Esophagus muscularis mucosa (tissue), 4 donors: ENCODE measurements around the gene ARL5C. TPM values are rescaled to one million over a fixed set of nuclear protein-coding genes. Genes with fewer than 3 reads are reported as not detected.
A peak's percentile ranks its signal among the peaks of the same experiment; 100 is the strongest.

Experiments
- DNase-seq: peaks from one replicate; pipeline ENCODE4 v3.0.0-alpha.2; 2017; ENCODE audit errors: extremely low spot score
- H3K27ac ChIP-seq, 4 donors: fragments of 200-600 bp; sonication (generic); replicated peaks in 1 of 4; 1 replicate in 3 of 4; 2 replicates in 1 of 4; pipeline ENCODE4 v1.5.1; 2016 to 2019; ENCODE audit warnings: mild to moderate bottlenecking in 1 of 4
- H3K27me3 ChIP-seq, 4 donors: fragments of 200-600 bp; sonication (generic); one replicate each; pipeline versions ENCODE4 v1.5.1 to v1.6.0; 2016 to 2019
- H3K36me3 ChIP-seq, 4 donors: fragments of 200-600 bp; sonication (generic); one replicate each; pipeline ENCODE4 v1.5.1; 2016 to 2019
- H3K4me1 ChIP-seq, 4 donors: fragments of 200-600 bp; sonication (generic); one replicate each; pipeline ENCODE4 v1.5.1; 2016 to 2019
- H3K4me3 ChIP-seq, 4 donors: fragments of 200-600 bp; sonication (generic); 1 replicate in 2 of 4; 2 replicates in 2 of 4; pipeline ENCODE4 v1.5.1; 2016 to 2019; ENCODE audit warnings: mild to moderate bottlenecking in 4 of 4, moderate library complexity in 1 of 4
- H3K9me3 ChIP-seq, 4 donors: fragments of 200-600 bp; sonication (generic); 1 replicate in 3 of 4; 2 replicates in 1 of 4; pipeline ENCODE4 v1.5.1; 2016 to 2019
- EP300 ChIP-seq: sonication (generic); formaldehyde crosslinking; IDR thresholded peaks from one replicate; pipeline ENCODE4 v1.6.1; 2017; ENCODE audit warnings: antibody characterized with exemption
- POLR2A ChIP-seq: fragments of 450-650 bp; IDR thresholded peaks from one replicate; pipeline ENCODE4 v1.6.1; 2017; ENCODE audit warnings: antibody characterized with exemption, moderate library complexity, mild to moderate bottlenecking, low read depth
- POLR2AphosphoS5 ChIP-seq, 2 donors: sonication (generic); formaldehyde crosslinking; IDR thresholded peaks; one replicate each; pipeline ENCODE4 v1.6.1; 2017; ENCODE audit warnings: antibody characterized with exemption in 2 of 2
- WGBS: methylation state at CpG from one replicate; pipeline ENCODE4 v1.1.5; 2018; 5-methylcytosine and 5-hydroxymethylcytosine counted together
- intact Hi-C: fragments of 100-400 bp; cut with DNase I; formaldehyde crosslinking; loops from one replicate; pipeline ENCODE4 v1.15.1; 2023
- total RNA-seq, 4 donors: library from RNA; depleted of rRNA; stranded (reverse); fragments of >200 nt; gene quantifications; one replicate each; pipeline versions ENCODE4 v1.1.0 to v1.2.1, GENCODE V29; 2016
- TF ChIP-seq, protein P1 (sequence below), 3 experiments: fragments of 200-600 bp in 2 of 3; fragments of 450-650 bp in 1 of 3; sonication (generic) in 2 of 3; IDR thresholded peaks; one replicate each; pipeline ENCODE4 v1.5.1; 2017 to 2019; ENCODE audit warnings: antibody characterized with exemption in 3 of 3, mild to moderate bottlenecking in 2 of 3, moderate library complexity in 1 of 3

Gene ARL5C
- total RNA-seq, 4 donors from 2014 or later = 1.7 TPM; not detected in 3

DNA sequence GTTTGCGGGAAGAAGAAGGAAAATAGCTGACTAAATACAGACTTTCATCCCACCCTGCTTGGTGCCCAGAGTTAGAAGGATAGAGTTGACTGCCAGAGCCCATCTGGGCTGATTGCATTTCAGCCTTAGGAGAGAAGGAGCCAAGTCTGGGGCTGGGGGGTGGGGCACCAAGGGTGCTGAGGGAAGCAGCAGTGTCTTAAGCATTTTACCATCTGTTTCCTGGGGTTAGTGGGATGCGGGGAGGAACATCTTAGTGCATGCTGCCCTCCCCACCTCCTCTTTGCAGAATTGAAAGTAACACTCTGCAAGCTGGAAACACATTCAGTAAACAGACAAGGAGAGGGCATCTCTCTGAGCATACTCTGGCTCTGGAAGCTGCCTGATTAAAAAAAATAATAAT, 1.5 kb upstream of the ARL5C start:
- Histone ChIP-seq H3K9me3 (no peaks in the 10 kb centered on the region), H3K27ac (no peak overlapping the region), H3K4me1 (peaks cover 29 to 42% (median 35%) of the 10 kb centered on the region in 4 donors), H3K36me3 (no peaks in the 10 kb centered on the region), H3K4me3 (no peak overlapping the region), H3K27me3 (peaks cover 0 to 8% (median 0%) of the 10 kb centered on the region in 4 donors)
- WGBS = 52% methylated on average over 2 of the region's 2 CpGs
- no peak for TF ChIP-seq POLR2A
- no peak for TF ChIP-seq EP300
- TF ChIP-seq POLR2AphosphoS5 (IDR thresholded peaks at IDR 0.05) = no peak
- TF ChIP-seq, protein P1, sequence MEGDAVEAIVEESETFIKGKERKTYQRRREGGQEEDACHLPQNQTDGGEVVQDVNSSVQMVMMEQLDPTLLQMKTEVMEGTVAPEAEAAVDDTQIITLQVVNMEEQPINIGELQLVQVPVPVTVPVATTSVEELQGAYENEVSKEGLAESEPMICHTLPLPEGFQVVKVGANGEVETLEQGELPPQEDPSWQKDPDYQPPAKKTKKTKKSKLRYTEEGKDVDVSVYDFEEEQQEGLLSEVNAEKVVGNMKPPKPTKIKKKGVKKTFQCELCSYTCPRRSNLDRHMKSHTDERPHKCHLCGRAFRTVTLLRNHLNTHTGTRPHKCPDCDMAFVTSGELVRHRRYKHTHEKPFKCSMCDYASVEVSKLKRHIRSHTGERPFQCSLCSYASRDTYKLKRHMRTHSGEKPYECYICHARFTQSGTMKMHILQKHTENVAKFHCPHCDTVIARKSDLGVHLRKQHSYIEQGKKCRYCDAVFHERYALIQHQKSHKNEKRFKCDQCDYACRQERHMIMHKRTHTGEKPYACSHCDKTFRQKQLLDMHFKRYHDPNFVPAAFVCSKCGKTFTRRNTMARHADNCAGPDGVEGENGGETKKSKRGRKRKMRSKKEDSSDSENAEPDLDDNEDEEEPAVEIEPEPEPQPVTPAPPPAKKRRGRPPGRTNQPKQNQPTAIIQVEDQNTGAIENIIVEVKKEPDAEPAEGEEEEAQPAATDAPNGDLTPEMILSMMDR (IDR thresholded peaks at IDR 0.05) = no peak
- no peak for DNase-seq
- intact Hi-C loops = no loop called here

DNA sequence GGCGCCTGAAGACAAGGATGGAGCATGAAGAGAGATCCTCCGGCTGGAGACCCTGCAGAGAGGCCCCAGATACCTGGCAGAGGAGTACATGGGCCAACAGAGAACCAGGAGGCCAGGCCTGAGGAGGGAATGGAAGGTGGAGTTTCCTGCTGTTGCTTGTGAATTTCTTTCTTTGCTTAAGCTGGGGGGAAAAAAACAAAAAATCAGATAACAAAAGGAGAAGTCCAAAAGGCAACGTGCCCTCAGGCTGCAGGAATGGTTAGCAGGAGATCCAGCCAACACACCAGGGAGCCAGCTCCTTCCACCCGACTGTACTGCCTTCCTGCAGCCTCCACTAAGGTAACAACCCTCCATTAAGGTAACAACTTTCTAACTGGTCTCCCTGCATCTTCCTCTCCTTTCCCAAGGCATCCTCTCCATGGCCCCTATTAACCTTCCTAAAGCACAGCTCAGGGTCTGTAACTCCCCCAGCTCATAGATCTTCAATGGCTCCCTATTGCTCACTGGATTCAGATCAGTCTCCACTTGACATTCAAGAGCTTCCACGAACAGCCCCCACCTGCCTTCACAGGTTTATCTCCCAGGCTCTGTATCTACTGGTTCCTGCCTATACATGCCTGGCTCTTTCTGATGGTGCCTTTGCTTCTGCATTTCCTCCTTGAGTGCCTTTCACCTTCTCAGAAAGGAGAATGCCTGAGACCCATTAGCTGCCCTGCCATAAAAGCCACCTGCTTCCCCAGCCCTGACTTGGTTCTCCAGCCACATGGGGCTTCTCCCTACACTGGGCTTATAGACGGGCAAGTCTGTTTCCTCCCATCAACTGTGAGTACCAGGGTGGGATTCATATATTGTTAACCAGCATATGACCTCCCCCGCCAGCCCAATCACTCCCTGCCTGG, 725 bp upstream of the ARL5C start:
- TF ChIP-seq POLR2AphosphoS5 (IDR thresholded peaks at IDR 0.05) (no peak), EP300 (no peak), POLR2A (no peak)
- TF ChIP-seq, protein P1 (IDR thresholded peaks at IDR 0.05) = no peak
- DNase-seq = no peak
- H3K9me3 ChIP-seq = no peaks in the 10 kb centered on the region
- H3K4me1 ChIP-seq = peaks cover 29 to 42% (median 35%) of the 10 kb centered on the region in 4 donors
- no peak overlapping the region for H3K4me3 ChIP-seq
- intact Hi-C loops = no loop called here
- 73% methylated on average over 6 of the region's 7 CpGs for WGBS
- peaks cover 0 to 4% (median 0%) of the 10 kb centered on the region in 4 donors for H3K27me3 ChIP-seq
- no peak overlapping the region for H3K27ac ChIP-seq
- no peaks in the 10 kb centered on the region for H3K36me3 ChIP-seq

DNA sequence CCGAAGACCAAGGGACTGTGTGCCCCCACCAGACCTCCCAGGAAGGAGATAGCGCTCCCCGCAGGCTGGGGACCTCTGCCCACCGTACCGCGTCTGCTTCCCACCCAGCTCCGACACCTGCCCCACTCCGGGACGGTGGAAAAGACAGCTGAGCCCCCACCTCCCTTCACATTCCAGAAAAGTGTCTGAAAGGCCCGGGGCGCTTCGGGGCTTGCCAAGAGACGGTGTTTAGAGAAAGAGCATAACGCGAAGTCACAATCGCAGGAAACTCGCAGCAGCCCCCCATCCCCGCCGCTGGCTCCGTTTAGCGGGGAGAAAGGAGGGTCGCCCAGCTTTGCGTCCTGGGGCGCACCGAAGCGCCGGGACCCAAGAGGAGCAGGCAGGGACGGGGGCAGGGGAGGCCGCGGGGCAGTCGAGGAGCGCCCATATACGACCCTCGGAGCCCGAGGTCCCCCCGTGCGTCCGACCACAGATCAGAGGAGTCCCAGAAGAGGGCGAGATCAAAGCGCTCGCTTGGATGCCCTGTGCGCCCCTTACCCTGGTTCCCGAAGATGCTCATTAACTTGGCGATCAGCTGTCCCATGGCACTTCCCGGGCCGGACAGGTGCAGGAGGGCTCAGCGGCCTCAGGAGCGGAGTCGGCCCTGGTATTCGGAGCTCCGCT, 652 bp downstream of the ARL5C start:
- Histone ChIP-seq H3K36me3 (no peaks in the 10 kb centered on the region), H3K27ac (peak overlapping the region in 3 of 4 donors; percentile 31 to 54 (median 53)), H3K27me3 (no peaks in the 10 kb centered on the region), H3K4me3 (peak overlapping the region; percentile 48 to 62 (median 59)), H3K4me1 (peaks cover 29 to 42% (median 35%) of the 10 kb centered on the region in 4 donors), H3K9me3 (no peaks in the 10 kb centered on the region)
- no peak for TF ChIP-seq POLR2AphosphoS5 (IDR thresholded peaks at IDR 0.05)
- TF ChIP-seq, protein P1 (IDR thresholded peaks at IDR 0.05) = no peak
- no peak for TF ChIP-seq EP300
- no peak for TF ChIP-seq POLR2A
- 9% methylated on average over 31 of the region's 51 CpGs for WGBS
- DNase-seq = no peak
- intact Hi-C loops = no loop called here

DNA sequence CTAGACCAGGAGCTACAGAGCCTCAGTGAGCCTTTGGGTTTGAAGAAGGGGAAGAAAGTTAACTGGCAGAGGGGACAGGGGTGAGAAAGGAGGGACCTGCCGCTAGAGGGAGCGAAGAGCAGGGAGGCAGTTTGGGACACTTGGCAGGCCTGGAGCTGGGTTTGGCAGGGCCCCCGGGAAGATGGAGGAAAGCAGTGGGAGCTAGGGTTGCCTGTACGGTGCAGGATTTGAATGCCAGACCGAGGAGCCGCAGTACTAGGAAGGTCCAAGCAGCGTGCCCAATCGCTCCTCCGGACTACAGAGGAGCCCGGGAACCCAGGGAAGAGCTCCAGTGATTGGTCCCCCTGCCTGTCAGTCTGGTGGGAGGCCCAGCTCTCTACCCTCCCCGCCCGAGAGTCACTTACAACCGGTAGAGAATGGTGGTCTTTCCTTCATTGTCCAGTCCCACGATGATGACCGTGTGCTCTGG, 1.3 kb downstream of the ARL5C start:
- Histone ChIP-seq H3K9me3 (no peaks in the 10 kb centered on the region), H3K4me3 (peak overlapping the region; percentile 48 to 62 (median 59)), H3K27ac (peak overlapping the region in 3 of 4 donors; percentile 31 to 54 (median 53)), H3K36me3 (no peaks in the 10 kb centered on the region), H3K27me3 (no peaks in the 10 kb centered on the region), H3K4me1 (peaks cover 29 to 42% (median 35%) of the 10 kb centered on the region in 4 donors)
- DNase-seq = peak; percentile 95
- 0% methylated on average over 10 of the region's 15 CpGs for WGBS
- TF ChIP-seq, protein P1 (IDR thresholded peaks at IDR 0.05) = peak; percentile 81 to 88 (median 85)
- TF ChIP-seq POLR2AphosphoS5 (IDR thresholded peaks at IDR 0.05) (peak; percentile 61 to 65), EP300 (no peak), POLR2A (no peak)
- intact Hi-C loops = no loop called here
